HG02763 (cell line): ENCODE data around the gene IQCN.
A peak's percentile ranks its signal among the peaks of the same experiment; 100 is the strongest.

Experiments
- ATAC-seq: cut with Tn5 transposase; IDR thresholded peaks from one replicate; pipeline ENCODE4 v1.9.1; 2021; ENCODE audit warnings: mild to moderate bottlenecking, moderate library complexity; ENCODE audit not compliant: unreplicated experiment

The IQCN gene

GRCh38 chr19:18307271-18307681, 33.0 kb upstream of the IQCN start:
- no peak for ATAC-seq

DNA sequence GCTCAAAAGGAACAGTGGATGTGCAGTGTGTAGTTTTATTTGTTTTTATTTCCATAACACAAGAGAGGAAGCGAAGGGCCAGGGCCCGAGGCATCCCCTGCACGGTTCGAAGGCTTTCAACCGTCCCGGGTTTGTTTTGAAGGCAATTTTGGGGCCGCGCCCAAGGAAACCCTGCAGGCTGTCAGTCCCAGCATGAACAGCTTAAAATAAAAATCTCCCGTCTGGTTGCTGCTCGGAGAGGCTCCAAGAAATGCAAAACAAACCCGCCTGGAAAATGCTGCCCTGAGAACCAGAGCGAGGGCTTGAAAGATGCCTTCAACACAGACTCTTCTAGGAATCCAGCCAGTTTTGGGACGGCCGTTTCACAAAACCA, 32.6 kb upstream of the IQCN start:
- ATAC-seq: no peak

- ATAC-seq: no peak
These were observed 32.1 kb upstream of the IQCN start for GRCh38 chr19:18306209-18306887.

DNA sequence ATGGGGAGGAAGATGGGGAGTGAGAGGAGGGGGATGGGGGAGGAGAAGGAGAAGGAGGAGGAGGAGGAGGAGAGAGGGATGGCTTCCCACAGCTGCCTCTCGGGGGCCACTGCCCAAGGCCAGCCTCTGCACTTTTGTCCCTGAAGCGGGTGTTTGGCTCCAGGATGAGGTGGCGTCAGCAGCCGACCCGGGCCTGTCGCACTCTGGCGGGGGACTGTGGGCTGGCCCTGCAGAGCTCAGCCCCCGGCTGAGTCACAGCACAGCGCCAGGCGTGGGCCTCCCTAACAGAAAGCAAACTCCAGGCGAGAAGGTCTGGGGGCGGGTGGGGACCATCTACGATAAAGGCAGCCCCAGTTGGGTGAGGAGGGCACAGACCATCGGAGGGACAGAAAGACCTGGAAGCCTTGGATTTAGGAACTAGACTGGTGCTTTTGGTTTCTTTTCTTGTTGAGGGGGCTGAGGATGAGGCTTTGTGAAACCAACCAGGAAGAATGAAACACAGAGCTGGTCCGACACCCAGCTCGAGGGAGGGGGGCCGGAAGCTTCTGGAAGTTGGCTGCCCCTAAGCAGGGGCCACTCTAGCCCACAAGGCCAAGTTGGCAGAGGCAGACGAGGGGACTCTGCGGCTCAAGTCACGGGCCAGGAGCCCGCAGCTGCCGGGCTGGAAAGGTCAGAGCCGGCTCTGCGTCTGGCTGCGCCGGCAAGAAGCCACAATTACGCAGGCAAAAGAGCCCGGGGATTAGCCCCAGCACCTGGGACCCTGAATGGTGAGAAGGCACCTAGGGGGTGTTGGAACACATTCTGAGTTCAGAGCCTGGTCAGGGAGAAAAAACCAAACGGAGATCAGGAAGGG, 30.4 kb upstream of the IQCN start:
- no peak for ATAC-seq

DNA sequence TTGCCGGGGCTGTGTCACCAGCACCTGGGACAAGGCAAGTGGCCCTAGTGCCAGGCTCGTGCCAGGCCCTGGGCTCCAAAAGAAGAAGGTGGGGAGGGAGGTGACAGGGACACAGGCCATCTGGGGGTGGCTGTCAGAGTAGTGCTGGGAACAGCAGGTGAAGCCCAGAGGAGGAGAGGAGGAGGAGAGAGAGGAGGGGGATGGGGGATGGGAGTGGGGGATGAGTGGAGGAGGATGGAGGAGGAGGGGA, 29.9 kb upstream of the IQCN start:
- ATAC-seq: no peak

GRCh38 chr19:18301718-18302111, 27.5 kb upstream of the IQCN start:
- no peak for ATAC-seq

GRCh38 chr19:18300930-18301717, 26.9 kb upstream of the IQCN start:
- ATAC-seq: no peak

DNA sequence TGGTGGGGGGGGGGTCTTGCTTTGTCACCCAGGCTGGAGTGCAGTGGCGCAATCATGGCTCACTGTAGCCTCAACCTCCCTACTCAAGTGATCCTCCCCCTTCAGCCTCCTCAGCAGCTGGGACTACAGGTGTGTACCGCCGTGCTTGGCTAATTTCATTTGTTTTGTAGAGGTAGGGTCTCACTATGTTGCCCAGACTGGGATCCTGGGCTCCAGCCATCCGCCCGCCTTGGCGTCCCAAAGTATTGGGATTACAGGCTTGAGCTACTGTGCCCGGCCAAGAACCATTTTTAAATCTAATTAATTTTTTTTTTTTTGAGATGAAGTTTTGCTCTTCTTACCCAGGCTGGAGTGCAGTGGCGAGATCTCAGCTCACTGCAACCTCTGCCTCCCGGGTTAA, 25.4 kb upstream of the IQCN start:
- no peak for ATAC-seq

- ATAC-seq: no peak
These were observed 24.3 kb upstream of the IQCN start for GRCh38 chr19:18298601-18299000.

GRCh38 chr19:18297308-18297707, 23.1 kb upstream of the IQCN start:
- ATAC-seq: no peak

DNA sequence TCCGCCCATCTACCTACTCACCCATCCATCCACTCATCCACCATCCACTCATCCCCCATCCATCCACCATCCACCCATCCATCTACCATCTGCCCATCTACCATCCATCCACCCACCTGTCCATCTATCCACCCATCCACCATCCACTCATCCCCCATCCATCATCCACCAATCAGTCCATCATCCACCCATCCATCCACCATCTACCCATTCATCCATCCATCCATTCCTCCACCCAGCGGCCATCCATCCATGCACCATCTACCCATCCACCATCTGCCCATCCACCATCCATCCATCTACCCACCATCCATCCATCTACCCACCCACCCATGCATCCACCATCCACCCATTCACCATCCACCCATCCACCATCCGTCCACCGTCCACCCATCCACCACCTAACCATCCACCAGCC, 20.8 kb upstream of the IQCN start:
- no peak for ATAC-seq

DNA sequence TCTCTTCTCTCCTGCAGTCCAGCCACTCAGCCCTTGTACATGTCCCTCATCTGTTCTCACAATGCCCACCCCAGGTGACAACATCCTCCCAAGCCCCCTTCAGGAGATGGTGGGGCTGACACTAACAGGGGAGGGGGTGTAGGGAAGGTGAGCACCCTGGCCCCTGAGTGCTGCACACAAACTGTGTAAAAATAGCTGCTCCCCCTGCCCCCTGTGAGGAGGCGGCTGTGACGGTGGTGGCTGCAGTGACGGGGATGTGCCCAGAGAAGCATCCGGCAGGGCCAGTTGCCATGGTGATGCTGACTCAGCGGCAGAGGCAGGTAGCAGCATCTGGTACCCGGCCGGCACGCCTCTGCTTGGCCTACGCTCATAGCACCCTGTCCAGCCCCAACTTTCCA, 20.2 kb upstream of the IQCN start:
- no peak for ATAC-seq

DNA sequence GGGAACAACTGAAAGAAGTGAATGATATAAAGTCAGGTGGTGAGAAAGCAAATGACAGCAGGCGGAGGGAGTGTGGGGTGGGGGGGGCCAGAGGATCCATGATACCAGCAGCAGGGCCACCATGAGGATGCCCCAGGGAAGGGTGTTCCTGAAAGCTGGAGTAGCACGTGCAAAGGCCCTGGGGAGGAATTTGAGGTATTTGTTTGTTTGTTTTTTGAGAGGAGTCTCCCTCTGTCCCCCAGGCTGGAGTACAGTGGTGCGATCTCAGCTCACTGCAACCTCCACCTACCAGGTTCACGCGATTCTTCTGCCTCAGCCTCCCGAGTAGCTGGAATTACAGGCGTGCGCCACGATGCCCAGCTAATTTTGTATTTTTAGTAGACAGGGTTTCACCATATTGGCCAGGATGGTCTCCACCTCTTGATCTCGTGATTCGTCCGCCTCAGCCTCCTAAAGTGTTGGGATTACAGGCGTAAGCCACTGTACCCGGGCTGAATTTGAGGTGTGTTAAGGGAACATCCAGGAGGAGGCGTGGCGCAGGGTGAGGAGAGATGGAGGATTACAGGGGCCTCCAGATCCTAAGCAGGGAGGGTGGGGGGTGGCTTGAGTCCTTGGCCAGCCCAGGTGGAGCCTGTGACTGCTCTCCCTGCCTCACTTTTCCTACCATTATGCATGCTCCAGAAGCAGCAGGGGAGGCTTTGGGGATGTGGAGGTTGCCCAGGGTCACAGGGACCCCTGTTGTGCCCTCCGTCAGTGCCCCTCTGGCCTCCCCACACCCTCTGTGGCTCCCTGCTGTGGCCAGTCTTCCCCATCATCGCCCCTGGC, 19.6 kb upstream of the IQCN start:
- ATAC-seq: no peak

DNA sequence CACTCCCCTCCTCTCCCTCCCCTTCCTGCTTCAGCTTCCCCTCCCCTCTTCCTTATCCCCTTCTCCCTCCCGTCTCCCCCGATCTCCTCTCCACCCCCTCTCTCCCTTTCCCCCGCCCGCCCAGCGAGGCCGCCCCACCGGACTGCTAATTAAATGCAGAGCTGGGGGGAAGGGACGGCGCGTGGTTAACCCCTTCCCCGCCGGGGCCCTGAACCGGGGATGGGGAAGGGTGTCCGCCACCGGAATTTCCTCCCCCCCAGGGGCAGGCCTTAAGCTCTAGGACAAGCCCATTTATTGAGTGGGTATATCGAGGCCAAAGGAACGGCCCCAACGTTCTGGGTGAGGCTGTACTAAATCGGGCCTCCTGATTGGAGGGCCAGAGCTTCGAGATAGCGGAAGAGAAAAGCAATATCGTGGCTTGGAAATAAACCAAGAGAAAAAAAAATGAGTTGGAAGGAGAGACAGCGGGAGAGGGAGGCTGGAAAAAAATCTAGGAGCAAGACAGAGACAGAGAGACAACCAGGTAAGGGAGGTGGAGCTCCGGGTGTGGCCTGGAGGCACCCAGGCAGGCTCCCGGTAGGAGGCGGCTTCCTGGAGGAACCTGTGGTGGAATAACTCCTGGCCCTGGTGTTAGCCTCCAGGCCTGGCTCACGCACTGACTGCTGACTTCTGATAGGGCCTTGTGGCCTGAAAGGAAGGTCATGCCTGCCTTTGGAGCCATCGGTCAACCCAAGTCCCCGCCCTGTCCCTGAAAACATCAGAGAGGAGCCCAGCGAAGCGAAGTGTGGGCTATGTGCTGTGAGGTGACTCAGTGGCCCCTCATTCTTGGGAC, 18.8 kb upstream of the IQCN start:
- ATAC-seq: no peak

DNA sequence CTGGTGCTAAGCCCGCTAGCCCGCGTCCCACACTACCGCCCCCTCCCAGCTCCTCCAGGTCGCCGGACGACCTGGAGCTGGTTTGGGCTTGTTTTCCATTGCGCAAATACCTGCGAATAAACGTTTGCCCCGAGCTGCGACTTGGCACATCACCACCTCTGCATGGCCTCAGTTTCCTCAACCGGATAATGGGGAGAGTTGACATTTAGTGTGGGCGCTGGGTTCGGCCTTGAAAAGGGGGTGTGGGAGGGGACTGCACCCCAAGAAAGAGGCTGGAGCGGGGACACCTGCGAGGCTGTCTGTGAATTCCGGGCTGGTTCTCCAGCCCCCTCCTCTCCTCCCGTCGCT, 18.2 kb upstream of the IQCN start:
- ATAC-seq: no peak

- ATAC-seq: peak; percentile 36
These were observed 17.6 kb upstream of the IQCN start for GRCh38 chr19:18291590-18292461.

GRCh38 chr19:18291019-18291524, 16.8 kb upstream of the IQCN start:
- no peak for ATAC-seq

- no peak for ATAC-seq
These were observed 16.2 kb upstream of the IQCN start for GRCh38 chr19:18290302-18291018.
